ENCODE measurements around the gene HNRNPL. TPM values are rescaled to one million over a fixed set of nuclear protein-coding genes. Genes with fewer than 3 reads are reported as not detected.

HNRNPL gene
- total and polyA plus RNA-seq, 9 of the 15 experiments (the other 6 are each of a cell fraction or from before 2014, with no cell fraction given), result 39.5 to 610 (median 299) TPM

GRCh38 chr19:38819231-38819920 lies 30.4 kb downstream of the HNRNPL start (continued):
- TF ChIP-seq ZNF639 (CRISPR knock-in tag; conservative IDR thresholded peaks at IDR 0.05 in 1 of 2, IDR thresholded peaks at IDR 0.05 in 1 of 2), result no peak
- no peak for TF ChIP-seq ZNF184 (CRISPR knock-in tag; IDR thresholded peaks at IDR 0.05)
- no peak for TF ChIP-seq NKRF (IDR thresholded peaks at IDR 0.05; ENCODE audit: borderline replicate concordance)
- TF ChIP-seq SREBF2 (CRISPR knock-in tag; IDR thresholded peaks at IDR 0.05), result no peak
- TF ChIP-seq MGA (IDR thresholded peaks at IDR 0.05), result no peak
- TF ChIP-seq SMAD1 (IDR thresholded peaks at IDR 0.05; ENCODE audit: low read depth, low read length, partially characterized antibody), result no peak
- 0 out of 2 replicates have a peak, but pooled peaks have one; percentile 36 for TF ChIP-seq TARDBP (IDR thresholded peaks at IDR 0.05)
- peak; percentile 80 to 96; a peak in 3 of 4 replicates for TF ChIP-seq TBL1XR1 (IDR thresholded peaks at IDR 0.05; ENCODE audit: low read length in 2 of 2)
- TF ChIP-seq NFRKB (IDR thresholded peaks at IDR 0.05; ENCODE audit: low read depth), result no peak
- no peak for TF ChIP-seq E2F5 (CRISPR knock-in tag; IDR thresholded peaks at IDR 0.05)
- no peak for TF ChIP-seq ZNF780A (CRISPR knock-in tag; IDR thresholded peaks at IDR 0.05)
